HG02623 (cell line): ENCODE results near the gene GCA.

Experiments
- ATAC-seq: cut with Tn5 transposase; IDR thresholded peaks from one replicate; pipeline ENCODE4 v1.9.1; 2021; ENCODE audit warnings: moderate library complexity; ENCODE audit not compliant: unreplicated experiment

Gene GCA

DNA sequence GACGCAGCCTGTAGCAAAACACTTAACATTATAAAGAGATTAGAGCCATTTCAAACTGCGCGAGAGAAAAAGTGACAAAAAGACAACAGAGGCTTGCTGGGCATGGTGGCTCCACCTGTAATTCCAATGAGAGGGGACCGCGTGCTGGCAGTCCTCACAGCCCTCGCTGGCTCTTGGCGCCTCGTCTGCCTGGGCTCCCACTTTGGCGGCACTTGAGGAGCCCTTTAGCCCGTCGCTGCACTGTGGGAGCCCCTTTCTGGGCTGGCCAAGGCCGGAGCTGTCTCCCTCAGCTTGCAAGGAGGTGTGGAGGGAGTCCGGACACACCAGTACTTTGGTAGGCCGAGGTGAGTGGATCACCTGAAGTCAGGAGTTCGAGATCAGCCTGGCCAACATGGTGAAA, 16.1 kb upstream of the GCA start:
- ATAC-seq: no peak

GRCh38 chr2:162328424-162329157, 15.3 kb upstream of the GCA start:
- ATAC-seq: peak; percentile 76

GRCh38 chr2:162330881-162331280, 13.1 kb upstream of the GCA start:
- no peak for ATAC-seq

- peak; percentile 66 for ATAC-seq
Observed at GRCh38 chr2:162333968-162334367, 10.0 kb upstream of the GCA start.

DNA sequence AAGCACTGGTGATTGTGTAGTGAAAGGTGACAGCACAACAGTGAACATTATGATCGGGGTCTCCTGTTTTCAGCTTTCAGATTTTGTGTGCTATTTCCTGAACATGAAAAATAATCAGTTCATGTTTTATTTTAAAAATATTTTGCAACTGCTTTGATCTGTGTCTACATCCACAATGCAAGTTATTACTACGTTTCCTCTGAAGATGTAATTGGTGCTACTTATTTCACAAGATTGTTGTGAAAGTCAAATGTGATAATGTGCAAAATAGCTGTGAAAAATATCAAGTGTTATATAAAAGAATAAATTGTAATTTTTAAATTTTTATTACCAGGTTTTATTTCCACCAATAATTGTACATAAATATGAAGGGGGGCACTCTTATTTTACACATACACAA, 6.1 kb upstream of the GCA start:
- ATAC-seq: no peak

GRCh38 chr2:162340822-162341221, 3.1 kb upstream of the GCA start:
- no peak for ATAC-seq

DNA sequence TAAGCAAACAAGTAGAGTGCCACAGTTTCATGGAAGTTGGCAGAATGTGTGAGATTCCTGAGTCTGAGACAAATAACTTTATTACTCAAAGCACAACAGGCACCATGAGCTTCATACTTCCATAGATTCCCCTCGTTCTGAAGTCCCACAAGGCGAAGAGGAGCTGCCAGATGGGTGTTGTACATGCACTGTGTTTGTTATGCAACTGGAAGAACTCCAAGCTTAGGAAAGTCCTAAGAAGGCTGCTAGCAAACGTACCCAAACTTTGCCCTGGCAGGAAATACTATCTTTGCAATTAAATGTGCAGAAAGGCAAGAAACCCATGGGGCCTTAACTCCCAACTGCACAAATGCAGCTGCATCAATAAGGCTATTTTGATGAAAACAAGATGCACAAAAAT, 1.6 kb upstream of the GCA start:
- no peak for ATAC-seq

DNA sequence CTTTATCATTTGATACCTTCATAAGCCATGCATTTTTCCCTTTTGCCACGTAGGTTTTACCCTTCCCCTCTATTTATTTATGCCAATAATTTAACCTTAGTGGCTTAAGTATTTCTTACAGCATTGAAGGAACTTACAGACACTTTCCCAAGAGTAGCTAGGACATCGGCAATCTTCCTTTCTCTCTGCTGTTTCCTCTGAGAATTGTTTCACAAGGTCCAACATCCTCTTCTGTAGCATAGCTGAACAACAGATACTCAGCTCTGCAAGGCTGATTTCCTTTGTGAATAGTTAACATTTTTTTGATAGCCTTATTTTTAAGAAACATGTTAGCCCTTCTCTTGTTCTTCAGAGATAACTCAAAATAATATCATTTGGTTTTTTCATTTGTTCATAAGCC, 1.1 kb upstream of the GCA start:
- no peak for ATAC-seq

- peak; percentile 0 for ATAC-seq
Observed at GRCh38 chr2:162343492-162343823, 474 bp upstream of the GCA start.

DNA sequence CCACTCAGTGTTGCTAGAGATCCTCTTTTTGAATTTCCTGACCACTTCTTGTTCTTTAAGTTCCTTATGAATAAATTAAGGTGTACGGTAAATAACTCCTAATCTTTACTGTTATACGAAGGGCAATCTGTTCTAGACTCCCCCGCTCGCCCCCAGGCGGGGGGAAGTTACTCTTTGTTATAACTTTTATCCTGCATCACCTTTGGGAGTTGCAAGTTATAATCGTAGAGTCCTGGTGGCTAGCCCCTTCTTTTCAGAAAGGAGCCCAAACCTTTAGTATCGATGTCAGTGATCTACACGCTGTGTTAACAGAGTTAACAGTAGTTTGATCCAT, 652 bp downstream of the GCA start:
- ATAC-seq: no peak

DNA sequence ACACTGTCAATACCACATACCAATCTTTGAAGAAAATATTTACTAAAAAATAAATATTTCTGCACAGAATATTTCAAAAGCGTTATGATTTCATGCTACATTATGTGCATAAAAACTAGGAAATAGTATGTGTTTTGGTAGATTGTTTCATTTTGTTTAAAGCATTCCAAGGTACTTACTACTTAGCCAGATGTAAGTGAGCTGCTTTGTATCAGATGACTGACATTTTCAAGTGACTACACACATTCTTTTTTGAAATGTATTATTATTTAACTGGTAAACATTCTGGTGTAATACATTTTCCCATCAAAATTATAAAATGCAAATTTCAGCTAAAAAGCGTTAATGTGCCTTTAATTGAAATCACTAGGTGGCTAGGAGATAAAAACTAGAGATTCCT, 21.5 kb downstream of the GCA start:
- no peak for ATAC-seq

- no peak for ATAC-seq
Observed at GRCh38 chr2:162368494-162368893, 24.6 kb downstream of the GCA start.

DNA sequence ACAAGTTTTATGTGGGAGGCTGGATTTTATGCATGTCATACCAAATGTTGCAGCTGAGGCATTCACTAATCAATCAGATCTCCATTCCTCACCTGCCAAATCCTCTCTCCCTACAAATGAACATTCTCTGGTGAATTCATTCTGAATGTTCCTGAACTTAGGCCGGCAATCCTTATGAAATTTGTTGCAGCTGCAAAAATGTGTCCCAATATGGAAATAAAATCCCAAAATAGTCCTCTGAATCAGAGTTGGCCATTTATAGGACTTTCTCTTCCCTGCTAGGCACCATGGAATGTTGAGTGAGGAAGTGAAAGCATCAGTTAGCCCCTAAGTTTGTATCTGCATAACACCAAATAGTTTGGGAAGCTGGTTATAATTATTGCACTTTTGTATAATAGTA, 25.6 kb downstream of the GCA start:
- ATAC-seq: no peak

- ATAC-seq: no peak
Observed at GRCh38 chr2:162370931-162371330, 27.0 kb downstream of the GCA start.

DNA sequence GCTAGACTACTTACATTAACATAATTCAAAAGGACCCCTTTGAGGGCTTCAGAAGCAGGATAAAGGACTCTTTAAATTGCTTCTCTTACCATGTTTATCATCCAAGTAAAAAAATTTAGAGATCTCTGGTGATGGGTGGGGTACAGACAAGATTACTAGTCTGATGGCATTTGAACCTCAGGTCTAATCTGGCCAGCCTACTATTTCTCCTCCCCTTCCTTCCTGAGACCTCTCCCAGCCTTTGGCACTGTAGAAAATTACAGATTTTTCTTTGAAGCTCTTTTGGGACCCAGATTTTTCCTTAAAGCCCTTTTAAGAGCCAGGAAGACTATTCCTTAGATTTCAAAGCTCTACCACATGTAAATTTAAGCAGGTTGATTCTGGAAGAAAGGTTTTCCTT, 28.9 kb downstream of the GCA start:
- no peak for ATAC-seq

GRCh38 chr2:162379719-162380580, 36.0 kb downstream of the GCA start:
- no peak for ATAC-seq

DNA sequence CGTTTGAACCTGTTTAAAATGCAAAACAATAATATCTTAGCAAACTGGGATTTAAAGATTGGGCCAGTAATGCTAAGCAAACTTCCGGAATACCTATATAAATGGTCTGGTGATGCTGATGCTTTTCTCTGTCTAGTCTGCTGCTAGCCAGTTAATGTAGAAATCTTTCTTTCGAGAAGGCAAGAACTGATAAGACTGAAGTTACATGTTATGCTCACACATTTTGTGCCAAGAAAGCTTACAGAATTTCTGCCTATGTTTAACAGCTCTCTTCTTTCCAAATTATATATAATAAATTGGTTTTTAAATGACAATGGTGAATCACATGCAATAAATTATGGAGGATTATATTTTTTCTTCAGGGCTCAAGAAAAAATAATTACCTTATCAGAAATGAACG, 37.9 kb downstream of the GCA start:
- ATAC-seq: no peak

GRCh38 chr2:162382278-162382677, 38.3 kb downstream of the GCA start:
- ATAC-seq: no peak

GRCh38 chr2:162385536-162385935, 41.6 kb downstream of the GCA start:
- no peak for ATAC-seq

DNA sequence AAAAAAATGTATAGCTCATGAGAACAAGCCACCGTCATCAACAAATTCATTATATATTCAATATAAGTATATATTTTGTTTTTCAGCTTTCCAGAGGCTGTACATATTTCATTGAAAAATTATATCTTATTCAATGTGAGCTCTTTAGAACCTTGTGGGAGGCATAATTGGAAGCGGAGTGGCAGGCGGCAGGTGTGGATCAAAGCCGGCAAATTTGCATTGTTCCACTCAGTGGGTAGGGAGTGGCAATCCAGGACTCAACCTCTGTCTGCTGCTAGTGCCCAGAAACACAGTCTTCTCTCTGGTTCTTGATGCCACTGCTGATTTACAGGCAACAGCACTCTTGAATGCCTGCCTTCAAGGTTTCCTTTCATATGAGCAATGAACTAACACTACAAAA, 46.9 kb downstream of the GCA start:
- ATAC-seq: no peak

- ATAC-seq: no peak
Observed at GRCh38 chr2:162400336-162400735, 56.4 kb downstream of the GCA start.

GRCh38 chr2:162401871-162402270, 57.9 kb downstream of the GCA start:
- no peak for ATAC-seq

- no peak for ATAC-seq
Observed at GRCh38 chr2:162403884-162404283, 60.0 kb downstream of the GCA start.
